ENCODE data around the gene PEX11A. TPM values are rescaled to one million over a fixed set of nuclear protein-coding genes. Genes with fewer than 3 reads are reported as not detected.

Gene PEX11A
- total RNA-seq, 1 experiment from 2014 or later, result 3.0 TPM

- no peak for TF ChIP-seq CTCF (IDR thresholded peaks at IDR 0.05)
- TF ChIP-seq FOXP1 (CRISPR knock-in tag; IDR thresholded peaks at IDR 0.05; ENCODE audit: borderline replicate concordance), result no peak
- no peak for TF ChIP-seq E2F4 (CRISPR knock-in tag; IDR thresholded peaks at IDR 0.05; ENCODE audit: borderline replicate concordance, low read depth)
- TF ChIP-seq GTF2I (CRISPR knock-in tag; conservative IDR thresholded peaks at IDR 0.05), result no peak
- no peak for TF ChIP-seq TEAD1 (CRISPR knock-in tag; IDR thresholded peaks at IDR 0.05)
- no peak for TF ChIP-seq ELF4 (CRISPR knock-in tag; IDR thresholded peaks at IDR 0.05; ENCODE audit: low read depth)
- no peak for TF ChIP-seq TEAD4 (CRISPR knock-in tag; IDR thresholded peaks at IDR 0.05)
- no peak for TF ChIP-seq NFATC4 (CRISPR knock-in tag; IDR thresholded peaks at IDR 0.05)
- TF ChIP-seq ZNF416 (CRISPR knock-in tag; IDR thresholded peaks at IDR 0.05), result no peak
- no peak for TF ChIP-seq RELA (CRISPR knock-in tag; IDR thresholded peaks at IDR 0.05; ENCODE audit: borderline replicate concordance)
- no peak for TF ChIP-seq NR3C1 (CRISPR knock-in tag; conservative IDR thresholded peaks at IDR 0.05; ENCODE audit: low read depth)
- no peak for TF ChIP-seq MYBL2 (CRISPR knock-in tag; IDR thresholded peaks at IDR 0.05)
- TF ChIP-seq GRHL2 (CRISPR knock-in tag; IDR thresholded peaks at IDR 0.05; ENCODE audit: insufficient replicate concordance, severe bottlenecking), result no peak
- no peak for TF ChIP-seq ZNF512 (CRISPR knock-in tag; IDR thresholded peaks at IDR 0.05; ENCODE audit: borderline replicate concordance)
Measured at GRCh38 chr15:89669309-89669865, 21.2 kb downstream of the PEX11A start (continued).

- ChIA-PET CTCF (no interaction called here), POLR2A (no interaction called here)
- no peaks in the 10 kb centered on the region for H3K9me3 Mint-ChIP-seq
- H3K27ac Mint-ChIP-seq, result no peak overlapping the region
- H3K4me1 Mint-ChIP-seq, result peaks cover 14% of the 10 kb centered on the region
- DNase-seq (ENCODE audit: low spot score) (no peak), ATAC-seq (no peak)
- no peaks in the 10 kb centered on the region for H3K36me3 Mint-ChIP-seq
- peaks cover 17% of the 10 kb centered on the region for H3K27me3 Mint-ChIP-seq (ENCODE audit: low read depth)
- H3K4me3 Mint-ChIP-seq, result no peak overlapping the region
- TF ChIP-seq E2F1 (CRISPR knock-in tag; IDR thresholded peaks at IDR 0.05) (no peak), E2F5 (CRISPR knock-in tag; IDR thresholded peaks at IDR 0.05) (no peak), RELA (CRISPR knock-in tag; IDR thresholded peaks at IDR 0.05; ENCODE audit: borderline replicate concordance) (no peak), ATF1 (CRISPR knock-in tag; IDR thresholded peaks at IDR 0.05) (no peak)
Measured at GRCh38 chr15:89668171-89668570, 22.4 kb downstream of the PEX11A start.

- no peak overlapping the region for H3K27ac Mint-ChIP-seq
- DNase-seq (ENCODE audit: low spot score) (no peak), ATAC-seq (no peak)
- H3K27me3 Mint-ChIP-seq (ENCODE audit: low read depth), result peaks cover 17% of the 10 kb centered on the region
- ChIA-PET CTCF (no interaction called here), POLR2A (no interaction called here)
- H3K4me1 Mint-ChIP-seq, result peaks cover 14% of the 10 kb centered on the region
- TF ChIP-seq AFF4 (CRISPR knock-in tag; IDR thresholded peaks at IDR 0.05; ENCODE audit: borderline replicate concordance) (no peak), ZNF671 (CRISPR knock-in tag; IDR thresholded peaks at IDR 0.05) (no peak), ZBTB43 (CRISPR knock-in tag; IDR thresholded peaks at IDR 0.05) (no peak)
- no peaks in the 10 kb centered on the region for H3K9me3 Mint-ChIP-seq
- no peaks in the 10 kb centered on the region for H3K36me3 Mint-ChIP-seq
- no peak overlapping the region for H3K4me3 Mint-ChIP-seq
Measured at GRCh38 chr15:89667706-89667960, 22.9 kb downstream of the PEX11A start.
